Measurements from ENCODE around the gene EPHB1. TPM values are rescaled to one million over a fixed set of nuclear protein-coding genes. Genes with fewer than 3 reads are reported as not detected.

Gene EPHB1
- total RNA-seq, 1 donor: 0.36 TPM

DNA sequence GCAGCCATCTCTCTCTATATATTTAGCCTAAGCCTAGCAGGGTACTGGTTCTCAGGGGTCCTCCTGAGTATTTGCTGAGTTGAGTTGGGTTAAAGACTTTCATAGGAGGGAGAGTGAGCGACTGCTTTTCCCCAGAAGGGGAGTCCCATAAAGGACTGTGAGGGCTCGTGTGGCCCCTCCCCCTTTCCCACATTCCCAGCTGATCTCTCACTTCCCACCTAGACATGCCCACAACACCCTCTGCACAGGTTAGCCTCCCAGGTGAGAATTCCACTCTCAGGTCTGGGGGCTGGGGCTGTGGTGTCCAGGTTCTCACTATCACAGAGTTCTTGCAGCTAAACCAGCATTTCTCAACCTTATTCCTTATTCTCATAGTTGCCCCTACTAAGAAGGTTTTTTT is 15.8 kb downstream of the EPHB1 start:
- H3K79me2 ChIP-seq (ENCODE audit: insufficient read depth, low read length): no peaks in the 10 kb centered on the region
- H2AFZ ChIP-seq (ENCODE audit: low read length): no peak overlapping the region
- TF ChIP-seq, protein P1, sequence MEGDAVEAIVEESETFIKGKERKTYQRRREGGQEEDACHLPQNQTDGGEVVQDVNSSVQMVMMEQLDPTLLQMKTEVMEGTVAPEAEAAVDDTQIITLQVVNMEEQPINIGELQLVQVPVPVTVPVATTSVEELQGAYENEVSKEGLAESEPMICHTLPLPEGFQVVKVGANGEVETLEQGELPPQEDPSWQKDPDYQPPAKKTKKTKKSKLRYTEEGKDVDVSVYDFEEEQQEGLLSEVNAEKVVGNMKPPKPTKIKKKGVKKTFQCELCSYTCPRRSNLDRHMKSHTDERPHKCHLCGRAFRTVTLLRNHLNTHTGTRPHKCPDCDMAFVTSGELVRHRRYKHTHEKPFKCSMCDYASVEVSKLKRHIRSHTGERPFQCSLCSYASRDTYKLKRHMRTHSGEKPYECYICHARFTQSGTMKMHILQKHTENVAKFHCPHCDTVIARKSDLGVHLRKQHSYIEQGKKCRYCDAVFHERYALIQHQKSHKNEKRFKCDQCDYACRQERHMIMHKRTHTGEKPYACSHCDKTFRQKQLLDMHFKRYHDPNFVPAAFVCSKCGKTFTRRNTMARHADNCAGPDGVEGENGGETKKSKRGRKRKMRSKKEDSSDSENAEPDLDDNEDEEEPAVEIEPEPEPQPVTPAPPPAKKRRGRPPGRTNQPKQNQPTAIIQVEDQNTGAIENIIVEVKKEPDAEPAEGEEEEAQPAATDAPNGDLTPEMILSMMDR (IDR thresholded peaks at IDR 0.05; ENCODE audit: extremely low read depth, low read depth, low read length): no peak
- H3K9me3 ChIP-seq (ENCODE audit: low read depth, low read length): no peaks in the 10 kb centered on the region
- H3K4me3 ChIP-seq (ENCODE audit: insufficient read depth, low read length): no peak overlapping the region
- no peaks in the 10 kb centered on the region for H3K27me3 ChIP-seq (ENCODE audit: insufficient read depth, low read length)
- no peaks in the 10 kb centered on the region for H3K4me1 ChIP-seq (ENCODE audit: insufficient read depth, low read length)
- no peak overlapping the region for H3K4me2 ChIP-seq (ENCODE audit: insufficient read depth, low read length)
- H4K20me1 ChIP-seq (ENCODE audit: insufficient read depth, low read length): no peaks in the 10 kb centered on the region
- no peak overlapping the region for H3K27ac ChIP-seq (ENCODE audit: low read depth, low read length)
- no peak for DNase-seq (ENCODE audit: insufficient read length, low spot score, missing footprints)
- H3K36me3 ChIP-seq (ENCODE audit: insufficient read depth, low read length): no peaks in the 10 kb centered on the region

DNA sequence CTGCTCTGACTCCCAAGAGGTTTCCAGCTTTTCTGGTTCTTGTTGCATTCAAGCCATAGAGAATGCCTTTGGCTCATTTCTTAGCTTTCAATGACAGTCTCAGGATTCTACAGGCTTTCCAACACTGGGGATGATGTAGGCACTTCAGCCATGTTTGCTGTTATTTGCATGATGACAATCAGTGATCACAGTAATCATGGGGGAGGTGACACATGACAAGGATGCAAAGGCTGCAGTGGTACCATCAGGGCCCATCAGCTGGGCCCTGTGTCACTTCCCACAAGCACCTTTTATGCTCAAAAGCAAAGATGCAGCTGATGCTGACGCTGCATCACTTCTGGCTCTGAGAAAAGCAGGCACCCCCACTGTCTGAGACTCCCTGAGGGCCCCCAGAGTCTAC is 18.6 kb downstream of the EPHB1 start:
- no peaks in the 10 kb centered on the region for H4K20me1 ChIP-seq (ENCODE audit: insufficient read depth, low read length)
- no peaks in the 10 kb centered on the region for H3K27me3 ChIP-seq (ENCODE audit: insufficient read depth, low read length)
- no peak overlapping the region for H3K27ac ChIP-seq (ENCODE audit: low read depth, low read length)
- no peak overlapping the region for H3K4me2 ChIP-seq (ENCODE audit: insufficient read depth, low read length)
- TF ChIP-seq, protein P1 (IDR thresholded peaks at IDR 0.05; ENCODE audit: extremely low read depth, low read depth, low read length): no peak
- no peaks in the 10 kb centered on the region for H3K36me3 ChIP-seq (ENCODE audit: insufficient read depth, low read length)
- H3K9me3 ChIP-seq (ENCODE audit: low read depth, low read length): no peaks in the 10 kb centered on the region
- no peak overlapping the region for H2AFZ ChIP-seq (ENCODE audit: low read length)
- no peak for DNase-seq (ENCODE audit: insufficient read length, low spot score, missing footprints)
- no peaks in the 10 kb centered on the region for H3K4me1 ChIP-seq (ENCODE audit: insufficient read depth, low read length)
- no peaks in the 10 kb centered on the region for H3K79me2 ChIP-seq (ENCODE audit: insufficient read depth, low read length)
- no peak overlapping the region for H3K4me3 ChIP-seq (ENCODE audit: insufficient read depth, low read length)

DNA sequence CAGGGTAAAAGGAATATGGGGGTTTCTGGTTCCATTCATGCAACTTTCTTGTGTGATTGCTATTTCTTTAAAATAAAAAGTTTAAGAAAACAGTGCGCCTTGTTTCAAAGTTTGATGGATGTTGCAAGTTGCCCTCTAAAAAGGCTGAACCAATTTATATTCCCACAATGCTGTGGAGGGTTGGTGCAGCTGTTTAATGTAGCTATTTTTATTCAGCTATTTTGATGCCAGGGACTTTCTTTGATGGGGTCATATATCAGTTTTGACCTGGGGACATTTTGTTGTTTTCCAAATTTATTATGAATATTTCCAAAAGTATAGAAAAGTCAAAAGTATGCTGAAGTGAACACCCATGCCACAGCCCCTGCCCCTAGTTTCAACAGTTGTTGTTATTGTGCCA is 20.5 kb downstream of the EPHB1 start:
- Histone ChIP-seq H3K4me3 (ENCODE audit: insufficient read depth, low read length) (no peak overlapping the region), H3K36me3 (ENCODE audit: insufficient read depth, low read length) (no peaks in the 10 kb centered on the region), H3K79me2 (ENCODE audit: insufficient read depth, low read length) (no peaks in the 10 kb centered on the region), H3K27ac (ENCODE audit: low read depth, low read length) (no peak overlapping the region), H3K9me3 (ENCODE audit: low read depth, low read length) (no peaks in the 10 kb centered on the region), H3K4me2 (ENCODE audit: insufficient read depth, low read length) (no peak overlapping the region), H4K20me1 (ENCODE audit: insufficient read depth, low read length) (no peaks in the 10 kb centered on the region), H2AFZ (ENCODE audit: low read length) (no peak overlapping the region), H3K27me3 (ENCODE audit: insufficient read depth, low read length) (no peaks in the 10 kb centered on the region), H3K4me1 (ENCODE audit: insufficient read depth, low read length) (no peaks in the 10 kb centered on the region)
- TF ChIP-seq, protein P1 (IDR thresholded peaks at IDR 0.05; ENCODE audit: extremely low read depth, low read depth, low read length): no peak
- DNase-seq (ENCODE audit: insufficient read length, low spot score, missing footprints): no peak

DNA sequence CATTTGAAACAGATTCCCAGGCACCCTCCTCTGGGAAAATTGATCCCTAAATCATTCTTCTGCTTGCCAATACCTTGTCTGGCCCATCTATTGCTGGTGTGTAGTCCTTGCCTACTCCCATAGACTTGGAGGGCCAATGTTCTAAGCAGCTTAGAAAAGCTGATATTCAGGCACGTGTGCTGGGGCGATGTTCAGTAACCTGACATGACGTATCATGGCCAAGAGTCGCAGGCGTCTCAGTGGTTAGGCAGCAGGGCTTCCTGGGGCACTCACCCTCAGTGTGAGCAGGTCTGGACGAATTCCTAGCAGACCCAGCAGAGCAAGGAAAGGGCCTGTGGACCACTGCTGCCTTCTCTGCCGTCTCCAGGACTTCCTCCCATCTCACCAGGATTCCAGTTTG is 21.6 kb downstream of the EPHB1 start:
- no peaks in the 10 kb centered on the region for H3K27me3 ChIP-seq (ENCODE audit: insufficient read depth, low read length)
- no peak overlapping the region for H3K27ac ChIP-seq (ENCODE audit: low read depth, low read length)
- no peaks in the 10 kb centered on the region for H3K9me3 ChIP-seq (ENCODE audit: low read depth, low read length)
- H3K4me3 ChIP-seq (ENCODE audit: insufficient read depth, low read length): no peak overlapping the region
- no peaks in the 10 kb centered on the region for H3K79me2 ChIP-seq (ENCODE audit: insufficient read depth, low read length)
- no peak overlapping the region for H3K4me2 ChIP-seq (ENCODE audit: insufficient read depth, low read length)
- H3K36me3 ChIP-seq (ENCODE audit: insufficient read depth, low read length): no peaks in the 10 kb centered on the region
- H2AFZ ChIP-seq (ENCODE audit: low read length): no peak overlapping the region
- no peak for DNase-seq (ENCODE audit: insufficient read length, low spot score, missing footprints)
- TF ChIP-seq, protein P1 (IDR thresholded peaks at IDR 0.05; ENCODE audit: extremely low read depth, low read depth, low read length): no peak
- H3K4me1 ChIP-seq (ENCODE audit: insufficient read depth, low read length): no peaks in the 10 kb centered on the region
- H4K20me1 ChIP-seq (ENCODE audit: insufficient read depth, low read length): no peaks in the 10 kb centered on the region

All from osteoblast (primary cell).